GM21423 (cell line): ENCODE data around the gene SEMA3A.
"Not testable (repeated sequence)": the region's sequence is repeated elsewhere in the genome, so short reads cannot be mapped to it uniquely, and the experiment has no call there.

Experiments used
- ATAC-seq: cut with Tn5 transposase; IDR thresholded peaks from one replicate; pipeline ENCODE4 v1.9.1; 2021; ENCODE audit warnings: mild to moderate bottlenecking, moderate library complexity; ENCODE audit not compliant: unreplicated experiment

The SEMA3A gene

GRCh38 chr7:84073186-84073875 lies 121.3 kb downstream of the SEMA3A start:
- no peak for ATAC-seq

- no peak for ATAC-seq
Measured at GRCh38 chr7:84070770-84071169, 123.8 kb downstream of the SEMA3A start.

GRCh38 chr7:84069999-84070500 lies 124.5 kb downstream of the SEMA3A start:
- ATAC-seq, result no peak

- ATAC-seq, result no peak
Measured at GRCh38 chr7:84069033-84069432, 125.6 kb downstream of the SEMA3A start.

GRCh38 chr7:84062489-84062901 lies 132.1 kb downstream of the SEMA3A start:
- ATAC-seq, result not testable (repeated sequence)

GRCh38 chr7:84060760-84061261 lies 133.8 kb downstream of the SEMA3A start:
- ATAC-seq, result no peak

GRCh38 chr7:84060000-84060399 lies 134.6 kb downstream of the SEMA3A start:
- no peak for ATAC-seq

GRCh38 chr7:84058311-84059076 lies 136.1 kb downstream of the SEMA3A start:
- no peak for ATAC-seq

GRCh38 chr7:84057576-84057975 lies 137.0 kb downstream of the SEMA3A start:
- ATAC-seq, result no peak

- no peak for ATAC-seq
Measured at GRCh38 chr7:84055904-84056605, 138.5 kb downstream of the SEMA3A start.

- ATAC-seq, result not testable (repeated sequence)
Measured at GRCh38 chr7:84055199-84055598, 139.4 kb downstream of the SEMA3A start.

- ATAC-seq, result no peak
Measured at GRCh38 chr7:84049071-84049836, 145.3 kb downstream of the SEMA3A start.

- no peak for ATAC-seq
Measured at GRCh38 chr7:84047085-84047484, 147.5 kb downstream of the SEMA3A start.

GRCh38 chr7:84044834-84045233 lies 149.8 kb downstream of the SEMA3A start:
- ATAC-seq, result no peak

GRCh38 chr7:84043661-84044191 lies 150.9 kb downstream of the SEMA3A start:
- ATAC-seq, result no peak

- no peak for ATAC-seq
Measured at GRCh38 chr7:84042110-84042539, 152.5 kb downstream of the SEMA3A start.

- ATAC-seq, result no peak
Measured at GRCh38 chr7:84041649-84042048, 152.9 kb downstream of the SEMA3A start.

- ATAC-seq, result no peak
Measured at GRCh38 chr7:84040355-84040754, 154.2 kb downstream of the SEMA3A start.

GRCh38 chr7:84039432-84039831 lies 155.2 kb downstream of the SEMA3A start:
- ATAC-seq, result no peak

- no peak for ATAC-seq
Measured at GRCh38 chr7:84027678-84028077, 166.9 kb downstream of the SEMA3A start.
